Small intestine (tissue), 7 donors: ENCODE measurements around the gene NPDC1. TPM values are rescaled to one million over a fixed set of nuclear protein-coding genes. Genes with fewer than 3 reads are reported as not detected.
"Not testable (repeated sequence)": the region's sequence is repeated elsewhere in the genome, so short reads cannot be mapped to it uniquely, and the experiment has no call there.

Experiments used
- DNase-seq, 2 donors: peaks; one replicate each; pipeline versions ENCODE4 v3.0.0 to v3.0.0-alpha.2; 2013
- FAIRE-seq: peaks from 2 replicates; lab custom pipeline; 2012; peaks lifted over from hg19 to GRCh38; lab: Jason Lieb, UNC
- H3K27ac ChIP-seq, 3 donors: one replicate each; pipeline ENCODE4 v1.5.1; 2013; ENCODE audit warnings: low read length in 2 of 3, mild to moderate bottlenecking in 2 of 3, control low read depth in 1 of 3, inconsistent platforms in 1 of 3, low read depth in 1 of 3, moderate library complexity in 1 of 3
- H3K27me3 ChIP-seq, 3 donors: one replicate each; pipeline ENCODE4 v1.6.1; 2013; ENCODE audit warnings: low read length in 3 of 3, inconsistent platforms in 1 of 3; ENCODE audit not compliant: control insufficient read depth in 3 of 3, insufficient read depth in 3 of 3
- H3K36me3 ChIP-seq, 3 donors: one replicate each; pipeline ENCODE4 v1.6.1; 2013; ENCODE audit warnings: low read length in 3 of 3, inconsistent platforms in 1 of 3, low read depth in 1 of 3, mild to moderate bottlenecking in 1 of 3, moderate library complexity in 1 of 3; ENCODE audit not compliant: control insufficient read depth in 3 of 3, insufficient read depth in 2 of 3
- H3K4me1 ChIP-seq, 3 donors: one replicate each; pipeline ENCODE4 v1.6.1; 2013; ENCODE audit warnings: low read length in 2 of 3, inconsistent platforms in 1 of 3, low read depth in 1 of 3, mild to moderate bottlenecking in 1 of 3, moderate library complexity in 1 of 3; ENCODE audit not compliant: control insufficient read depth in 3 of 3, insufficient read depth in 2 of 3
- H3K4me3 ChIP-seq, 3 donors: one replicate each; pipeline ENCODE4 v1.5.1; 2013; ENCODE audit warnings: low read length in 3 of 3, control low read depth in 1 of 3, inconsistent platforms in 1 of 3, low read depth in 1 of 3, mild to moderate bottlenecking in 1 of 3, moderate library complexity in 1 of 3
- H3K9me3 ChIP-seq, 2 donors: one replicate each; pipeline ENCODE4 v1.6.1; 2013; ENCODE audit warnings: low read depth in 1 of 2, low read length in 1 of 2; ENCODE audit not compliant: control insufficient read depth in 2 of 2, insufficient read depth in 1 of 2
- WGBS, 3 donors: extraction: QIAGEN DNeasy Blood & Tissue Kit; methylation state at CpG; one replicate each; pipeline ENCODE4 v1.1.7; 2013; 5-methylcytosine and 5-hydroxymethylcytosine counted together
- polyA plus RNA-seq, 4 donors: library from polyadenylated mRNA; stranded (reverse) in 3 of 4; unstranded in 1 of 4; fragments of 200-250 nt in 3 of 4; fragments of 120-200 nt in 1 of 4; gene quantifications; one replicate each; pipeline versions ENCODE4 v1.2.1 to v1.2.3, GENCODE V29; 2013
- donor health status: healthy with polysubstance abuse.
- donor health status: control.
- donor health status: control.
- donor health status: Bipolar disorder and iron deficiency.
- donor health status: healthy.

The NPDC1 gene
- polyA plus RNA-seq, 4 donors = 18.3 to 84.6 (median 33.7) TPM

DNA sequence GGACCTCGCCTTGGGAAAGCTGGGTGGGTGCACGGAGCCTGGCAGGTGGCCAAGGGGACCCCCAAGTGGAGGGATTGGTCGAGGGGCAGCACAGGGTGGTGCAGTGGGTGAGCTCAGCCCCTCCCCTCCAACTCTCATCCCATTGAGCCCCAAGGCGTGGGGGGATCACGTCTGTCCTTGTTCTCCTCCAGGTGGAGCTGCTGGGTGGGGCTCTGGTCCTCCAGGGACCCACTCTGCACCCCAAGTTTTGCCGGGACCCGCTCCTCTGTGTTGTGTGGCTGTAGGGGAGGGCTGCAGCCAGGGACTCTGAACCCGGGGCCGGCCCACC lies 10.5 kb downstream of the NPDC1 start:
- H3K36me3 ChIP-seq = peaks cover 0 to 18% (median 0%) of the 10 kb centered on the region in 3 donors
- 28 to 31% (median 30%) methylated on average over 9 of the region's 9 CpGs for WGBS, 3 donors
- H3K4me3 ChIP-seq = no peak overlapping the region
- H3K27me3 ChIP-seq = no peaks in the 10 kb centered on the region
- peaks cover 0 to 34% (median 0%) of the 10 kb centered on the region in 3 donors for H3K4me1 ChIP-seq
- FAIRE-seq (no peak), DNase-seq (no peak)
- no peak overlapping the region for H3K27ac ChIP-seq
- H3K9me3 ChIP-seq = no peaks in the 10 kb centered on the region

DNA sequence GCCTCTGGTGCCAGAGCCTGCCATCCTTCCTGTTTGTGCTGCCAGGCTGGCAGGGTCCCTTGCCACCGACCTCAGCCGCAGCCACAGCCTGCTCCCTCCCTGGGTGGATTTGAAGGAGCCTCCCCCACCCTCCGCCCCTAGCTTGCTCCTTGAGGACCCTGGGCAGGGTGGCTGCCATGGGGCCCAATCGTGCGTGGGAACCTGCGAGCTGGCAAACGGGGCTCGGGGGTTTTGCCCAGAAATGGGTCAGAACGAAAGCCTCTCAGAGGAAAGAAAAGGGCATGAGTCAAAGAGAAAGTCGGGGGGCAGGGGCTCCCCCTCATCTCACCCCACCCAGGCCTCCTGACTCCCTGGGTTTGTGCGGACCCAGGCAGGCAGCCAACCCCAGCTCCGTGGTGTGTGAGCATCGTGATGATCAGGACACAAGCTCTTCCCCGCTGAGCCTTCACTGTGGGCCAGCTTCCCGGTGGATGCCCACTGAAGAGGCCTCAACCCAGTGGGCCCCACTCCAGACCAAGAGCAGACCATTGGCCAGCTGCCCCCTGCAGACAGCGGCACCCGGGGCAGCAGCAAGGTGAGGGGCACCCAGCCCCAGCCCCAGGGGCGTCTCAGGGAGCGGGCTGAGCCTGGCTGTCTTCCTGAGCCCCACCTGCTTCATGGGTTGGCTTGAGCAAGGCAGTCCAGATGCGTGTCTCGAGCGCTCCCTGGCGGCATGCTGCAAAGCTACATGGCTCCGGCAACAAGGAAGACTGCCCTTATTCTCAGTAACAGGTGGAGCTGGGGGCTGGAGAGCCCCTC lies 11.1 kb downstream of the NPDC1 start:
- H3K4me1 ChIP-seq = peaks cover 0 to 39% (median 0%) of the 10 kb centered on the region in 3 donors
- H3K4me3 ChIP-seq = no peak overlapping the region
- FAIRE-seq (no peak), DNase-seq (peak; percentile 81 to 91)
- WGBS, 3 donors = 6 to 18% (median 8%) methylated on average over 22 to 24 of the region's 24 CpGs
- peaks cover 0 to 15% (median 0%) of the 10 kb centered on the region in 3 donors for H3K36me3 ChIP-seq
- no peaks in the 10 kb centered on the region for H3K27me3 ChIP-seq
- no peak overlapping the region for H3K27ac ChIP-seq
- H3K9me3 ChIP-seq = no peaks in the 10 kb centered on the region

DNA sequence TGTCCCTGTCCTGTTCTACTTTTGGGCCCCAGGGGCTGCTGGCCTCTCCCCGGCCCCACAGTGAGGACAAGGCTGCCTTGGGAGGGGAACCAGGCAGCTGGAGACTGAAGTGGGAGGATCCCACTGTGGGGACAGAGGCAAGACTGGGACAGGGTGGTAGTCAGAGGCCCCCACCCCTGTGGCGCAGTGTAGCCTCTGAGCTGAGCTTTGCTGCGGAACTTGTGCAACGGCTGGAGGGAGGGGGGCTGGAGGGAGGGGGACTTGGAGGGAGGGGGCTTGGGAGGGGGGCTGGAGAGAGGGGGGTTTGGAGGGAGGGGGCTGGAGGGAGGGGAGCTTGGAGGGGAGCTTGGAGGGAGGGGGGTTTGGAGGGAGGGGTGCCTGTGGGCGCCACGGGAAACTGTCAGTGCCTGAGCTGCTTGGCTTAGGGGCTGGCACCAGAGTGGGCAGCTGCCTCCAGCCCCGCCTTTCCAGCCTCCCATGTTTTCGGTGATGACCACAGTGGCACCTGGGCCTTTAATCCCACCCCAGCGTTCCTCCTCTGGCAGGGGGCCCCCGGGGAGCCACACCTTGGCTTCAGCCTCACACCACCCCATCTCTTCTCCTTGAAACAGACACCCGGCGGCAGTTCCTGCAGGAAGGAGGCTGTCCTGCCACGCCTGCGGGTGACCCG lies 11.8 kb downstream of the NPDC1 start:
- Histone ChIP-seq H3K36me3 (peaks cover 0 to 8% (median 0%) of the 10 kb centered on the region in 3 donors), H3K9me3 (no peaks in the 10 kb centered on the region), H3K4me3 (no peak overlapping the region), H3K4me1 (peaks cover 0 to 45% (median 0%) of the 10 kb centered on the region in 3 donors), H3K27ac (no peak overlapping the region), H3K27me3 (peaks cover 0 to 2% (median 0%) of the 10 kb centered on the region in 3 donors)
- no peak for FAIRE-seq
- WGBS, 3 donors = 19 to 36% (median 34%) methylated on average over 13 to 15 of the region's 15 CpGs
- no peak for DNase-seq

DNA sequence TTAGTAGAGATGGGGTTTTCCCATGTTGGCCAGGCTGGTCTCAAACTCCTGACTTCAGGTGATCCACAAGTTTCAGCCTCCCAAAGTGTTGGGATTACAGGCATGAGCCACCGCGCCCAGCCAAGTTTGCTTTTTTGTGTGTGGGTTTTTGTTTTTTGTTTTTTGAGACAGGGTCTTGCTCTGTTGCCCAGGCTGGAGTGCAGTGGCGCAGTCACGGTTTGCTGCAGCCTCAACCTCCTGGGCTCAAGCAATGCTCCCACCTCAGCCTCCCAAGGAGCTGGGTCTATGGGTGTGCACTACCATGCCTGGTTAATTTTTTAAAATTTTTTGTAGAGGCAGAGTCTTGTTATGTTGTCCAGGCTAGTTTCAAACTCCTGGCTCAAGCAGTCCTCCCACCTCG lies 12.5 kb downstream of the NPDC1 start:
- H3K9me3 ChIP-seq, H3K36me3 ChIP-seq, H3K4me3 ChIP-seq, DNase-seq, H3K27me3 ChIP-seq, H3K27ac ChIP-seq, FAIRE-seq: not testable (repeated sequence)
- peaks cover 0 to 52% (median 0%) of the 10 kb centered on the region in 3 donors for H3K4me1 ChIP-seq
- 88 to 92% (median 90%) methylated on average over 5 of the region's 5 CpGs for WGBS, 3 donors

DNA sequence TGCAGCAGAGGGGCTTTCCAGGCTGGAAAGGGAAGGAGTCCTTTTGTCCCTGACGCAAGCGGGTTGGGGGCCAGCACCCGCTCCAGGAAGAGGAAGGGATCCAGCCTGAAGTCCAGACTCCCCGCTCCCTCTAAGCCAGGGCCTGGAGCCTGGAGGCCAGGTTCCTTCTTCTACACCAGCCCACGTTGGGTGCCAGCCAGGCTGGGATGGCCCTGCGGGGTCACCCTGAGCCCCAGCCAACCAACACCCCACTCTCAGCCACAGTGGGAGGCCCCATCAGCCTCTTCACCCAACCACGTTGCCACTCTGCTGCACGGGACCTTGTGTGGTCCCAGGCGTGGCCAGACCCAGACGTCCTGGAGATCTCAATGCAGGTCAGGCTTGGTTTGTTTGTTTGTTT lies 13.1 kb downstream of the NPDC1 start:
- no peak for DNase-seq
- no peak for FAIRE-seq

DNA sequence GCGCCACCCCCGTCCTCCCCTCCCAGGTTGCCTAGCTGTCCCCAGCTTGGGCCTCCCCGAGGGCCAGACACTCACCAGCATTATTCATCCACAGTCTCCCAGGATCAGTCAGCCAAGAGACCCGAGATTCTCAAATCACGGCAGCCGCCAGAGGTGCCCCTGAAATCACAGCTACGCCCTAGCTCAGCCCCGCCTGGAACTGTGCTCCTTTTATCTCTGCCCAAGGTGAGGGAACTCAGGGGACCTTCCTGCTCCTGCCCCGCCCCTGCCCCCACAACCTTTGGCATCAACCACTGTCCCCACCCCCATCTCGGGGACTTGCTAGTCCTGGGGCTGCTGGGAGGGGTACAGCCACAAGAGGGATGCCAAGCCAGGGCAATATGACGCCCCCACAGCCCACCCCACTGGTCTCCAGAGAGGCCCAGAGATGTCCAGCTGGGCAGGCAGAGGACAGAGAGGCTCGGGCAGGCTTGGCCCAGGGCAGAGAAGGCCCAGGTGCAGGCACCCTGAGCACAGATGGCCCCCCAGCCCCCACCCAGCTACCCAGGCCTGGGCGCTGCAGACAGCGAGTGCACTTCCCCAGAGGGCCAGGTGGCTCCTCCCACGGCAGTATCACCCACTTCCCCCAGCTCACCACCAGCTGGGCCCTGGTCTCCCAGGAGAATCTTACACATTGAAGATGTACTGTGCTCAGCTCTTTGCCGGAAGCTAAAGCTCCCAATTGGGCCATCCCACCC lies 13.9 kb downstream of the NPDC1 start, which contains the start of gene FUT7:
Gene FUT7 (minus strand): TSS at position 185 of the 737 bp plus-strand sequence. CDS start 97 bp downstream, at position 88.
- Histone ChIP-seq H3K4me3 (no peak within 1 kb of the TSS), H3K4me1 (peaks cover 0 to 60% (median 0%) of the 10 kb centered on the region in 3 donors), H3K9me3 (no peaks in the 10 kb centered on the region), H3K27me3 (peaks cover 0 to 9% (median 0%) of the 10 kb centered on the region in 3 donors), H3K27ac (peak within 1 kb of the TSS in 1 of 3 donors; percentile 6), H3K36me3 (no peaks in the 10 kb centered on the region)
- WGBS, 3 donors = 34 to 43% (median 40%) methylated on average over 14 to 16 of the region's 16 CpGs
- peak; percentile 57 to 67 for DNase-seq
- no peak for FAIRE-seq

More for the DNA sequence above, 13.1 kb downstream of the NPDC1 start:
- Histone ChIP-seq H3K27me3 (peaks cover 0 to 6% (median 0%) of the 10 kb centered on the region in 3 donors), H3K36me3 (peaks cover 0 to 2% (median 0%) of the 10 kb centered on the region in 3 donors), H3K9me3 (no peaks in the 10 kb centered on the region), H3K4me3 (no peak overlapping the region), H3K4me1 (peaks cover 0 to 54% (median 0%) of the 10 kb centered on the region in 3 donors), H3K27ac (no peak overlapping the region)
- 67 to 75% (median 71%) methylated on average over 9 to 10 of the region's 10 CpGs for WGBS, 3 donors

DNA sequence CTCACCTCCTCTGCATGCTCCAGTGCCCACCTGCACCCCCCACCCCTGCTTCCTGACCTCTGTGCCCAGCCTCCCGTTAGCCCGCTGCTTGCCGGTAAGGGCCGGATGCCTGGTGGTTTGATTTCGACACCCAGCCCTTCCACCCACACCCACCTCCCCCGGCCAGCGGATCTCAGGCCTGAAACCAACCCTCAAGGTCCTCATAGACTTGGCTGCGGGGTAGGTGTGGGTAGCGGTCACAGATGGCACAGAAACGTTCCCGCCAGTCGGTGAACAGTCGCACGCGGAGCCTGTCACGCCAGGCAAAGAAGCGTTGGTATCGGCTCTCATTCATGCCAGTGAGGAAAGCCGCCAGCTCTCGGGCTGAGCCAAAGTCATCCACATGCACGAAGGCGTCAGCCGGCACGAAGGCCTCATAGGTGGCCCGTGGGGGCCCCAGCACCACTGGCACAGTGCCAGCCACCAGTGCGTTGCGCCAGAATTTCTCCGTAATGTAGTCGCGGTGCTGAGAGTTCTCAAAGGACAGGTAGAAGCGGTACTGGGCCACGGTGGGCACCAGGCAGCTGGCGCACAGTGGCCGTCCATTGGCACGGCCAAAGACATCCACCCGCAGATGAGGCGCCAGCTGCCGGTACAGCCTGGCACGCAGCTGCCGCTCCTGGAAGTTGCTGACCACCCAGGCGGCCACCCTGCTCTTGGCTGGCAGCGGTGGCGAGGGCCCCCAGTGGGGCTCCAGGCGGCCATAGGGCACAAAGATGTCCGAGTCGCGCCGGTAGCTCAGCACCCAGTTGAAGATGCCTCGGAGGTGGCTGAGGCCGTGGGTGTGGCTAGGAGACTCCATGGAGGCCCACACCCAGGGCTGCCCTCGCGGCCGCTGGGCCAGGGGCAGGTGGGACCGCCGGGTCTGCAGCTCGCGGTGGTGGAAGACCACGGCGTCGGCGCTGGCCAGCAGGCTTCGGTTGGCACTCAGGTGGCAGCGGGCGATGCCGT lies 15.1 kb downstream of the NPDC1 start:
- peaks cover 0 to 67% (median 0%) of the 10 kb centered on the region in 3 donors for H3K4me1 ChIP-seq
- WGBS, 3 donors = 66 to 80% (median 74%) methylated on average over 62 to 65 of the region's 65 CpGs
- peaks cover 0 to 10% (median 0%) of the 10 kb centered on the region in 3 donors for H3K27me3 ChIP-seq
- H3K27ac ChIP-seq = no peak overlapping the region
- no peaks in the 10 kb centered on the region for H3K9me3 ChIP-seq
- H3K4me3 ChIP-seq = no peak overlapping the region
- FAIRE-seq (no peak), DNase-seq (no peak)
- no peaks in the 10 kb centered on the region for H3K36me3 ChIP-seq
